Measurements from ENCODE around the gene KCNK4.

Gene KCNK4

GRCh38 chr11:64291752-64292459, 804 bp downstream of the KCNK4 start:
- DNase-seq (ENCODE audit: low spot score), result no peak

- no peak for DNase-seq (ENCODE audit: low spot score)
These were observed 1.6 kb downstream of the KCNK4 start for GRCh38 chr11:64292460-64293254.

GRCh38 chr11:64294774-64295173, 3.7 kb downstream of the KCNK4 start:
- DNase-seq (ENCODE audit: low spot score), result no peak

GRCh38 chr11:64295760-64296159, 4.7 kb downstream of the KCNK4 start:
- DNase-seq (ENCODE audit: low spot score), result no peak

GRCh38 chr11:64296236-64296635, 5.1 kb downstream of the KCNK4 start:
- no peak for DNase-seq (ENCODE audit: low spot score)

- no peak for DNase-seq (ENCODE audit: low spot score)
These were observed 6.0 kb downstream of the KCNK4 start for GRCh38 chr11:64296830-64297698.

GRCh38 chr11:64297699-64298358, 6.7 kb downstream of the KCNK4 start:
- no peak for DNase-seq (ENCODE audit: low spot score)

- DNase-seq (ENCODE audit: low spot score), result no peak
These were observed 8.1 kb downstream of the KCNK4 start for GRCh38 chr11:64298966-64299846.

- DNase-seq (ENCODE audit: low spot score), result no peak
These were observed 8.9 kb downstream of the KCNK4 start, which contains the start of gene CATSPERZ for GRCh38 chr11:64299847-64300648. TSS of gene CATSPERZ (plus strand) at chr11:64300358. CDS start at chr11:64300411, 53 bp downstream.

GRCh38 chr11:64303109-64304031, 12.3 kb downstream of the KCNK4 start:
- DNase-seq (ENCODE audit: low spot score), result no peak

GRCh38 chr11:64304032-64304315, 12.9 kb downstream of the KCNK4 start:
- DNase-seq (ENCODE audit: low spot score), result no peak

GRCh38 chr11:64304316-64305072, 13.4 kb downstream of the KCNK4 start:
- peak; percentile 93 for DNase-seq (ENCODE audit: low spot score)

GRCh38 chr11:64305075-64305690, 14.1 kb downstream of the KCNK4 start, which contains the start of gene ESRRA:
TSS of gene ESRRA (plus strand) at chr11:64305524. CDS start at chr11:64307180, 1,656 bp downstream.
- DNase-seq (ENCODE audit: low spot score), result peak; percentile 98

GRCh38 chr11:64305691-64306562, 14.8 kb downstream of the KCNK4 start:
- DNase-seq (ENCODE audit: low spot score), result peak; percentile 77

- no peak for DNase-seq (ENCODE audit: low spot score)
These were observed 15.4 kb downstream of the KCNK4 start for GRCh38 chr11:64306563-64306875.

GRCh38 chr11:64306876-64307622, 15.9 kb downstream of the KCNK4 start:
- no peak for DNase-seq (ENCODE audit: low spot score)
